ENCODE data around the gene LEMD1.
"Not testable (repeated sequence)": the region's sequence is repeated elsewhere in the genome, so short reads cannot be mapped to it uniquely, and the experiment has no call there.

DNA sequence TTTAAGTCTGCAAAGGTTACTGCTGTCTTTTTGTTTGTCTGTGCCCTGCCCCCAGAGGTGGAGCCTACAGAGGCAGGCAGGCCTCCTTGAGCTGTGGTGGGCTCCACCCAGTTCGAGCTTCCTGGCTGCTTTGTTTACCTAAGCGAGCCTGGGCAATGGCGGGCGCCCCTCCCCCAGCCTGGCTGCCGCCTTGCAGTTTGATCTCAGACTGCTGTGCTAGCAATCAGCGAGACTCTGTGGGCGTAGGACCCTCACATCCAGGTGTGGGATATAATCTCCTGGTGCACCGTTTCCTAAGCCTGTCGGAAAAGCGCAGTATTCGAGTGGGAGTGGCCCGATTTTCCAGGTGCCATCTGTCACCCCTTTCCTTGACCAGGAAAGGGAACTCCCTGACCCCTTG is 15.6 kb downstream of the LEMD1 start:
- TF ChIP-seq, protein P1, sequence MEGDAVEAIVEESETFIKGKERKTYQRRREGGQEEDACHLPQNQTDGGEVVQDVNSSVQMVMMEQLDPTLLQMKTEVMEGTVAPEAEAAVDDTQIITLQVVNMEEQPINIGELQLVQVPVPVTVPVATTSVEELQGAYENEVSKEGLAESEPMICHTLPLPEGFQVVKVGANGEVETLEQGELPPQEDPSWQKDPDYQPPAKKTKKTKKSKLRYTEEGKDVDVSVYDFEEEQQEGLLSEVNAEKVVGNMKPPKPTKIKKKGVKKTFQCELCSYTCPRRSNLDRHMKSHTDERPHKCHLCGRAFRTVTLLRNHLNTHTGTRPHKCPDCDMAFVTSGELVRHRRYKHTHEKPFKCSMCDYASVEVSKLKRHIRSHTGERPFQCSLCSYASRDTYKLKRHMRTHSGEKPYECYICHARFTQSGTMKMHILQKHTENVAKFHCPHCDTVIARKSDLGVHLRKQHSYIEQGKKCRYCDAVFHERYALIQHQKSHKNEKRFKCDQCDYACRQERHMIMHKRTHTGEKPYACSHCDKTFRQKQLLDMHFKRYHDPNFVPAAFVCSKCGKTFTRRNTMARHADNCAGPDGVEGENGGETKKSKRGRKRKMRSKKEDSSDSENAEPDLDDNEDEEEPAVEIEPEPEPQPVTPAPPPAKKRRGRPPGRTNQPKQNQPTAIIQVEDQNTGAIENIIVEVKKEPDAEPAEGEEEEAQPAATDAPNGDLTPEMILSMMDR (IDR thresholded peaks at IDR 0.05; ENCODE audit: insufficient read depth, low read length), result not testable (repeated sequence)
- TF ChIP-seq POLR2AphosphoS5 (IDR thresholded peaks at IDR 0.05; ENCODE audit: low read depth); SPI1 (IDR thresholded peaks at IDR 0.05; ENCODE audit: borderline replicate concordance, low read depth): not testable (repeated sequence)
- TF ChIP-seq, protein P2, sequence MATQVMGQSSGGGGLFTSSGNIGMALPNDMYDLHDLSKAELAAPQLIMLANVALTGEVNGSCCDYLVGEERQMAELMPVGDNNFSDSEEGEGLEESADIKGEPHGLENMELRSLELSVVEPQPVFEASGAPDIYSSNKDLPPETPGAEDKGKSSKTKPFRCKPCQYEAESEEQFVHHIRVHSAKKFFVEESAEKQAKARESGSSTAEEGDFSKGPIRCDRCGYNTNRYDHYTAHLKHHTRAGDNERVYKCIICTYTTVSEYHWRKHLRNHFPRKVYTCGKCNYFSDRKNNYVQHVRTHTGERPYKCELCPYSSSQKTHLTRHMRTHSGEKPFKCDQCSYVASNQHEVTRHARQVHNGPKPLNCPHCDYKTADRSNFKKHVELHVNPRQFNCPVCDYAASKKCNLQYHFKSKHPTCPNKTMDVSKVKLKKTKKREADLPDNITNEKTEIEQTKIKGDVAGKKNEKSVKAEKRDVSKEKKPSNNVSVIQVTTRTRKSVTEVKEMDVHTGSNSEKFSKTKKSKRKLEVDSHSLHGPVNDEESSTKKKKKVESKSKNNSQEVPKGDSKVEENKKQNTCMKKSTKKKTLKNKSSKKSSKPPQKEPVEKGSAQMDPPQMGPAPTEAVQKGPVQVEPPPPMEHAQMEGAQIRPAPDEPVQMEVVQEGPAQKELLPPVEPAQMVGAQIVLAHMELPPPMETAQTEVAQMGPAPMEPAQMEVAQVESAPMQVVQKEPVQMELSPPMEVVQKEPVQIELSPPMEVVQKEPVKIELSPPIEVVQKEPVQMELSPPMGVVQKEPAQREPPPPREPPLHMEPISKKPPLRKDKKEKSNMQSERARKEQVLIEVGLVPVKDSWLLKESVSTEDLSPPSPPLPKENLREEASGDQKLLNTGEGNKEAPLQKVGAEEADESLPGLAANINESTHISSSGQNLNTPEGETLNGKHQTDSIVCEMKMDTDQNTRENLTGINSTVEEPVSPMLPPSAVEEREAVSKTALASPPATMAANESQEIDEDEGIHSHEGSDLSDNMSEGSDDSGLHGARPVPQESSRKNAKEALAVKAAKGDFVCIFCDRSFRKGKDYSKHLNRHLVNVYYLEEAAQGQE (IDR thresholded peaks at IDR 0.05; ENCODE audit: insufficient replicate concordance, low read depth), result not testable (repeated sequence)

All from HL-60 (cell line).